Activated naive CD8-positive, alpha-beta T cell treated with anti-CD3 and anti-CD28 coated beads for 36 hours (primary cell): Measurements from ENCODE around the gene SLC28A3. TPM values are rescaled to one million over a fixed set of nuclear protein-coding genes. Genes with fewer than 3 reads are reported as not detected.

ENCODE experiments used
- DNase-seq: peaks from one replicate; pipeline ENCODE4 v3.0.0; 2021
- H3K27ac Mint-ChIP-seq: one replicate; pipeline ENCODE4 v1.8.0; 2022; ENCODE audit warnings: mild to moderate bottlenecking, moderate library complexity, mixed read lengths
- H3K27me3 Mint-ChIP-seq: one replicate; pipeline ENCODE4 v1.8.0; 2022; ENCODE audit warnings: mild to moderate bottlenecking, mixed read lengths
- H3K36me3 Mint-ChIP-seq: one replicate; pipeline ENCODE4 v1.8.0; 2021; ENCODE audit warnings: mild to moderate bottlenecking, mixed read lengths
- H3K4me1 Mint-ChIP-seq: one replicate; pipeline ENCODE4 v1.8.0; 2021; ENCODE audit warnings: mixed read lengths
- H3K4me3 Mint-ChIP-seq: one replicate; pipeline ENCODE4 v1.8.0; 2022; ENCODE audit warnings: mild to moderate bottlenecking, moderate library complexity, mixed read lengths
- H3K9me3 Mint-ChIP-seq: one replicate; pipeline ENCODE4 v1.8.0; 2022; ENCODE audit warnings: mixed read lengths
- total RNA-seq, 2 experiments: library from RNA; stranded (reverse); gene quantifications; one replicate each; pipeline ENCODE4 v1.2.3, GENCODE V29; 2021

Gene SLC28A3
- total RNA-seq, 2 experiments from 2014 or later, result 0.36 to 0.41 TPM

GRCh38 chr9:84296146-84296843 is 44.3 kb downstream of the SLC28A3 start:
- Mint-ChIP-seq H3K4me1 (peaks cover 66% of the 10 kb centered on the region), H3K4me3 (peak overlapping the region; percentile 59)

GRCh38 chr9:84294241-84294950 is 46.2 kb downstream of the SLC28A3 start:
- Mint-ChIP-seq H3K27ac (peak overlapping the region; percentile 99), H3K27me3 (no peaks in the 10 kb centered on the region), H3K4me3 (no peak overlapping the region), H3K4me1 (peaks cover 66% of the 10 kb centered on the region), H3K9me3 (peaks cover 4% of the 10 kb centered on the region), H3K36me3 (peaks cover 10% of the 10 kb centered on the region)
- DNase-seq, result no peak

More at GRCh38 chr9:84296146-84296843, 44.3 kb downstream of the SLC28A3 start:
- Mint-ChIP-seq H3K27ac (peak overlapping the region; percentile 99), H3K36me3 (peaks cover 10% of the 10 kb centered on the region), H3K27me3 (no peaks in the 10 kb centered on the region), H3K9me3 (peaks cover 3% of the 10 kb centered on the region)
- DNase-seq, result peak; percentile 66

GRCh38 chr9:84293001-84293798 is 47.4 kb downstream of the SLC28A3 start:
- DNase-seq, result no peak
- Mint-ChIP-seq H3K27me3 (peaks cover 4% of the 10 kb centered on the region), H3K4me3 (peak overlapping the region; percentile 72), H3K36me3 (peaks cover 10% of the 10 kb centered on the region), H3K27ac (peak overlapping the region; percentile 99), H3K4me1 (peaks cover 62% of the 10 kb centered on the region), H3K9me3 (peaks cover 4% of the 10 kb centered on the region)

GRCh38 chr9:84285381-84285780 is 55.2 kb downstream of the SLC28A3 start:
- peak overlapping the region; percentile 10 for H3K4me3 Mint-ChIP-seq
- H3K9me3 Mint-ChIP-seq, result peaks cover 2% of the 10 kb centered on the region
- DNase-seq, result no peak
- no peaks in the 10 kb centered on the region for H3K36me3 Mint-ChIP-seq
- peak overlapping the region; percentile 76 for H3K27ac Mint-ChIP-seq
- H3K27me3 Mint-ChIP-seq, result peaks cover 4% of the 10 kb centered on the region
- peaks cover 14% of the 10 kb centered on the region for H3K4me1 Mint-ChIP-seq

- Mint-ChIP-seq H3K36me3 (no peaks in the 10 kb centered on the region), H3K4me3 (no peak overlapping the region), H3K27me3 (peaks cover 1% of the 10 kb centered on the region), H3K4me1 (peaks cover 14% of the 10 kb centered on the region), H3K27ac (no peak overlapping the region), H3K9me3 (no peaks in the 10 kb centered on the region)
- DNase-seq, result no peak
Observed at GRCh38 chr9:84283946-84284345, 56.6 kb downstream of the SLC28A3 start.

DNA sequence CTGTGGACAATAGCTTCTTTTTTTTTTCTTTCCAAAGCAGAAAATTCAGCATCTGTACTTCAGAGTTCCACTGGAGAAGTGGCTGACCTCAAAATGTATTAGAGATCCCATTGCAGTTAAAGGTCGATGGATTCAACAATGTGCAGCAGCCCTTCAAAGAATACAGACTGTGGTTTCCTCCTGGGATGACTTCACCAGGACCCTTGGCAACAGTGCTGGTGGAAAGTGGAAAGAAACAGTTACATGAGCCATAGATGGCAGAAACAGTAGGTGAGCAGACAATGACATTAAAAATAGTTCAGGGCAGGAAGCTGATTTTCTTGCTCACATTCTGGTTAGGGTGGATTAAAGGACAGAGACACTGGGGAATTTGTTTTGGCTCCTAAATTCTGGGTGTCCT is 62.4 kb downstream of the SLC28A3 start:
- Mint-ChIP-seq H3K27ac (no peak overlapping the region), H3K27me3 (peaks cover 31% of the 10 kb centered on the region), H3K4me1 (no peaks in the 10 kb centered on the region), H3K9me3 (no peaks in the 10 kb centered on the region), H3K36me3 (no peaks in the 10 kb centered on the region), H3K4me3 (no peak overlapping the region)
- DNase-seq, result no peak

GRCh38 chr9:84277646-84278045 is 62.9 kb downstream of the SLC28A3 start:
- no peaks in the 10 kb centered on the region for H3K4me1 Mint-ChIP-seq
- peaks cover 31% of the 10 kb centered on the region for H3K27me3 Mint-ChIP-seq
- H3K36me3 Mint-ChIP-seq, result no peaks in the 10 kb centered on the region
- no peaks in the 10 kb centered on the region for H3K9me3 Mint-ChIP-seq
- DNase-seq, result no peak
- no peak overlapping the region for H3K4me3 Mint-ChIP-seq
- no peak overlapping the region for H3K27ac Mint-ChIP-seq

GRCh38 chr9:84276741-84277140 is 63.8 kb downstream of the SLC28A3 start:
- H3K4me3 Mint-ChIP-seq, result no peak overlapping the region
- H3K27ac Mint-ChIP-seq, result no peak overlapping the region
- peaks cover under 1% of the 10 kb centered on the region for H3K4me1 Mint-ChIP-seq
- peaks cover 37% of the 10 kb centered on the region for H3K27me3 Mint-ChIP-seq
- no peaks in the 10 kb centered on the region for H3K9me3 Mint-ChIP-seq
- DNase-seq, result no peak
- no peaks in the 10 kb centered on the region for H3K36me3 Mint-ChIP-seq

GRCh38 chr9:84271921-84272556 is 68.5 kb downstream of the SLC28A3 start:
- Mint-ChIP-seq H3K27me3 (peaks cover 55% of the 10 kb centered on the region), H3K9me3 (no peaks in the 10 kb centered on the region), H3K4me1 (peaks cover 9% of the 10 kb centered on the region), H3K36me3 (no peaks in the 10 kb centered on the region), H3K4me3 (peak overlapping the region; percentile 80), H3K27ac (no peak overlapping the region)
- DNase-seq, result no peak

GRCh38 chr9:84271531-84271900 is 69.0 kb downstream of the SLC28A3 start:
- DNase-seq, result peak; percentile 59
- Mint-ChIP-seq H3K27me3 (peaks cover 51% of the 10 kb centered on the region), H3K4me1 (peaks cover 11% of the 10 kb centered on the region)

DNA sequence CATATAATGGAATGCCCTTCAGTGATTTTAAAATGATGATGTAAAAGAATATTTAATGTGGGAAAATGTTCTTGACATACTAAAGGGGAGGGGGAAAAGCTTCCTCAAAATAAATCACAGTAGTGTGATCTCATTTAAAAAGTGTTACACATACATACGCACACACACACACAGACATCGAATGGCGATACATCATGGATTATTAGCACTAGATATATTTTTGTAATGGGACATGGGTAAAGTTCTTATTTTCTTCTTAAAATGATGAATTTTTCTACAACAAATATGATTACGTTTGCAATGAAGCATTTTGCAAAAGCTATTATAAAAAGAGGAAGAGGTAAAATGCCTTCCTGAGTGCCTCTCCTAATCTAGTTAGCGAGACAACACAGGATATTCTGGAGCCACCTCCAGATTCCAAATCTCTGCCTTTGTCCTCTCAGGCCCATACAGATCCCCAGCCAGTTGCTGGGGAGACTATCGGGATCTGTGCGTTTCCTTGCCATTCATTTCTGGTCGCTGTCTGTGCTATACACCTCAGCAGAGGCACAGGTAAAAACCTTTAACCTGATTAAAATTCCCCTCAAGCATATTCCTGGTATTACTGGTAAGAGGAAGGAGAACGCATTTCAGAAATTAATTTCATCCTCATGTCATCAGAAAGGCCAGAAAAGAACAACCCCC is 69.6 kb downstream of the SLC28A3 start:
- no peak for DNase-seq
- no peaks in the 10 kb centered on the region for H3K9me3 Mint-ChIP-seq
- peaks cover 16% of the 10 kb centered on the region for H3K4me1 Mint-ChIP-seq
- H3K4me3 Mint-ChIP-seq, result peak overlapping the region; percentile 80
- H3K36me3 Mint-ChIP-seq, result no peaks in the 10 kb centered on the region
- peak overlapping the region; percentile 51 for H3K27ac Mint-ChIP-seq
- H3K27me3 Mint-ChIP-seq, result peaks cover 51% of the 10 kb centered on the region

More at GRCh38 chr9:84271531-84271900, 69.0 kb downstream of the SLC28A3 start:
- Mint-ChIP-seq H3K4me3 (peak overlapping the region; percentile 80), H3K27ac (peak overlapping the region; percentile 51), H3K36me3 (no peaks in the 10 kb centered on the region), H3K9me3 (no peaks in the 10 kb centered on the region)

- peak; percentile 16 for DNase-seq
- no peaks in the 10 kb centered on the region for H3K36me3 Mint-ChIP-seq
- H3K4me3 Mint-ChIP-seq, result peak overlapping the region; percentile 42
- H3K27me3 Mint-ChIP-seq, result peaks cover 29% of the 10 kb centered on the region
- peak overlapping the region; percentile 46 for H3K27ac Mint-ChIP-seq
- H3K4me1 Mint-ChIP-seq, result peaks cover 12% of the 10 kb centered on the region
- H3K9me3 Mint-ChIP-seq, result peaks cover 1% of the 10 kb centered on the region
Observed at GRCh38 chr9:84266087-84266561, 74.4 kb downstream of the SLC28A3 start.

DNA sequence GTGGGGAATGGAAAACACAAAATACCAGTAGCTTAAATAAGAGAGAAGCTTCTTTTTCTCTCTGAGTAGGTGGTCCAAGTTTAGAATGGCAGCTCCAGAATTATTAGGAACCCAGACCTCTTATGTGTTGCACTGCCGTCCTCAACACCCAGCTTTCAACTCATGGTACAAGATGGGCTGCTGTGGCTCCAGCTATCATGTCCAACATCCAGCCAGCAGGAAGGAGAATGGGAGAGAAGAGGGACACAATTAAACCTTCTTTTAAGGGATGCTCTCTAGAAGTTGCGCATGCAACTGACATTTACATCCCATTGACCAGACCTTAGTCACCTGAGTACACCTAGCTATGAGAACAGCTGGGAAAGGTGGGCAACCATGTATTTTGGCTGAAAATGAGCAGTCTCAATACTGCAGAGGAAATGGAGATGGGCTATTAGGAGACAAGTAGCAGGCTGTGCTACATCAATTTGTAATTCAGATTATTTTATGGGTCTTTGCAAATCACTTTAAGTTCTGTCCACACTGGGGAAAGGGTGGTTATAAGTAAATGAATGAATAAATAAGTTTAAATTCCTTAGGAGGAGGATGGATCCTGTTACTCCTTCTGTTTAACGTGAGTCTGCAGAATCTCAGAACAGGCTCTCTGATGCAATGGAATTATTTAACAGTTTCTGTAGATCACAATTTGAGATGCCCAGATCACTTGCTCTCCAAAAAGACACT is 76.1 kb downstream of the SLC28A3 start:
- no peak overlapping the region for H3K27ac Mint-ChIP-seq
- peaks cover 1% of the 10 kb centered on the region for H3K9me3 Mint-ChIP-seq
- H3K4me3 Mint-ChIP-seq, result no peak overlapping the region
- peaks cover 19% of the 10 kb centered on the region for H3K27me3 Mint-ChIP-seq
- no peak for DNase-seq
- H3K36me3 Mint-ChIP-seq, result no peaks in the 10 kb centered on the region
- H3K4me1 Mint-ChIP-seq, result peaks cover 12% of the 10 kb centered on the region
